HG03457 (cell line): ENCODE data around the gene CAPSL.
"Not testable (repeated sequence)": the region's sequence is repeated elsewhere in the genome, so short reads cannot be mapped to it uniquely, and the experiment has no call there.

Experiments
- ATAC-seq: cut with Tn5 transposase; IDR thresholded peaks from one replicate; pipeline ENCODE4 v1.9.1; 2021; ENCODE audit warnings: moderate number of reproducible peaks; ENCODE audit not compliant: unreplicated experiment

CAPSL gene

DNA sequence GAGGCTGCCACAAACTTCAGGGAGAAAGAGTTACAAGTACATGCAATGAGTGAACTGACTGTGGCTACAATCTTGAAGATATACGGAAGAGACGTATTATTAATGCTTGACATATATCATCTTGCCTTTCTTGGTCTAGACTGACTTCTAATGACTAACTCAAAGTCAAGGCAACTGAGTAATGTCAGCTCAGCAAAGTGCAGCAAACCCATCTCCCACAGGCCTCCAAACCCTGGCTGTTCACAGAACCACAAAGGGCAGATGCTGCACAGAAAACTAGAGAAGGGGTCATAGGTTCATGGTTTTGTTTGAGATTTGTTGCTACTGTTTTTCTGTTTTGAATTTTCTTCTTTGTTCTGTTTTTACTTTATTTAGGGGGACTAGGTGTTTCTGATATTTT, 60.8 kb downstream of the CAPSL start:
- no peak for ATAC-seq

DNA sequence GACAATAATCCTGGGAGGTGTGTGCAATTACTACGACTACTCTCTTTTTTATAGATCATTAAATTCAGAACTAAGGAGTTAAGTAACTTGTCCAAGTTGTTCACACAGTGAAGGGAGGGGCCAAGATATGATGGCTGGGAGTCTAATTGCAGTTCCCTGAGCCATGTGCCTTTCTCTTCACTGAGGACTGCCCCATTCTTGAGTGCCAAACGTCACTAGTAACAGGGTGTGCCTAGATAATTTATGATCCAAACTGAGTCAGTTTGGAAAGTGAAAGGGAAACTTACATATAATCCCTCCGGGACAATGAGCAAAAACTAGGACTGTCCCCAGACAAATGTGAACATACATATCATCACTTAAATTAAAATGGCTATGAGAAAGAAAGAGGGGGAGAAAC, 61.5 kb downstream of the CAPSL start:
- ATAC-seq: no peak

DNA sequence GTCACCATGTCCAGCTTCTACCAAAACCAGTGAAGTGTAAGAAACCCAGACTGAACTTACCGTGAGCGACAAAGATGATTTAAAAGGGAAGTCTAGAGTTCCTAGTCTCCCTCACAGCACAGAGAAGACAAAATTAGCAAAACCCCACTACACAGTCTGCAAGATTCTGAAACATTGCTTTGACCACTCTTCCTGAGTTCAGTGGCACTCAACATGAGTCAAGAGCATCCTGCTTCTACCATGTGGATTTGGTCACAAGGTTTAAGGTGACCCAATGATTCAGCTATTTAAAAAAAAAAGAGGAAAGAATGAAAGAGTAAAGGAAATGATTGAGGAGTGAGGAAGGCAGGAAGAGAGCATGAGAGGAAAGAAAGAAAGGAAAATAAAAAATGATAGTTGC, 62.0 kb downstream of the CAPSL start:
- no peak for ATAC-seq

DNA sequence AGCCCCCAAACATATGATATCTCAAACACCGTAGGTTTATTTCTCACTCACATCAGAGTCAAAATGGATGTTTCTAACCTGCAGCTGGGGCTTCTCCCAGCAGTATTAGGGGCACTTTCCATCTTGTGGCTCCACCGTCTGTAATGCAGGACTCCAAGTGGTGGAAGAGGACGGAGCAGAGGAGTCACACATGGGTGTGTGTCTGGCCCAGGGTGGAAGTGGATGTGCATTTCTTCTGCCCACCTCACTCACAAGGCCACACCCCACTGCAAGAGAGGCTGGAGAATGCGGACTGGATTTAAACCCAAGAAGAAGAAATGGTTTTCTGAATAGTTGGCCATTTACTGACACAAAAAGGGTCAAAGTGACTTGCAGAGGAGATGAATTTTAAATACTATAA, 67.8 kb downstream of the CAPSL start:
- no peak for ATAC-seq

DNA sequence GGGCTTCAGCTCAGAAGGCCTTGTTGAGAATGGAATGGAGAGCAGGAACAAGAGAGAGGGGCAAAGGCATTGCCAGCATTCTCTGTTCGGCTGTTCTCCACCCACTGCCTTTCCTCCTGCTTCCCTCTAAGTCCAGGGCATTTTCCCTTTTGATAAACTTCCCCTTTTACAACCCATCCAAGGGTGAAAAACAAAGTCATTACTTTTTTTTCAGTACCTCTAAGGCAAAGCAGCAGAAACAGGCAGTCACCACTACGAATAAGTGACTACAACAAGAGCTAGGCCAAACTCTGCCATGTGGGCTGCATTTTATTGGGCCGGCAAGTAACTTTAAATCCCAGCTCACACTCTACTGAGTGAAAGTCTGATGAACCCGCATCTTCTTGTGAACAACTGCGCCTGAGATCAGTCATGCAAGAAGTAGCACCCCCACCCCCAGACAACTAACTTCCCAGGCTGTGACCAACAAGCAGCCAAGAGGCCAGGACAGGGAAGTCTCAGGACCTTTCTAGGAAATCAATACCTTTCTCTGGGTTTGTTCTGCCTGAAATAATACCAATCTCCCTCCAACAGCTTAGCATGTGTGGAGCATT, 68.6 kb downstream of the CAPSL start:
- ATAC-seq: no peak

DNA sequence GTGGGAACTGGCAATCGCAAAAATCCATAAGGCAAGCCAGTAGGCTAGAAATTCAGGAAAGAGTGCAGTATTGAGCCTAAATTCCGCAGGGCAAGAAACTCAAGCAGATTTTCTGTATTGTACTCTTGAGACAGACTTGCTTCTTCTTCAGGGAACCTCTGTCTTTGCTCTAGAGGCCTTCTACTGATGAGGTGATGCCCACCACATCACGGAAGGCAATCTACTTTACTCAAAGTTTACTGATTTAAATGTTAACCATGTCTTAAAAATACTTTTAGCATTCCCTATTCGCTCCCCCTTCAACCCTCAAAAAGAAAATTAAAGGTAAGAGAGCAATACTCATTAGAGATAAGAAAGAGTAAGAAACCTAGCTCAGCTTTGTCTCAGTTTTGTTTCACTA, 70.4 kb downstream of the CAPSL start:
- no peak for ATAC-seq

DNA sequence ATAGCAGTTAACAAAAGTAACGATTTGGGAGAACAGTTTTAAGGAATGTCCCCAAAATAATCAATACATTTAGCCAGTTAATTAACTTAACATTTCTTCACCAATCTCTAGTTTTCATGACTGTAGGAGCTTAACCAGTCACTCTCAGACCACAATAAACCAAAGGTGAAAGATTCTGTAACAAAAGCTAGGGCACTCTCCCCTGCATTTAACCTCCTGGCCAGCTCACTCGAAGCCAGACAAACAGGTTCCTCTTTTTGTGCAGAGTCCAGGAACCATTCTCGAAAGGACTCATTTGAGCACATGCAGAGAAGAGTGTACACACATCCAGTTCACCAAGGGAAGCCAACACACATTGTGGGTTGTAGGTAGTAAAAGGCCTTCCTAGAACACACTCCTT, 75.3 kb downstream of the CAPSL start:
- no peak for ATAC-seq

DNA sequence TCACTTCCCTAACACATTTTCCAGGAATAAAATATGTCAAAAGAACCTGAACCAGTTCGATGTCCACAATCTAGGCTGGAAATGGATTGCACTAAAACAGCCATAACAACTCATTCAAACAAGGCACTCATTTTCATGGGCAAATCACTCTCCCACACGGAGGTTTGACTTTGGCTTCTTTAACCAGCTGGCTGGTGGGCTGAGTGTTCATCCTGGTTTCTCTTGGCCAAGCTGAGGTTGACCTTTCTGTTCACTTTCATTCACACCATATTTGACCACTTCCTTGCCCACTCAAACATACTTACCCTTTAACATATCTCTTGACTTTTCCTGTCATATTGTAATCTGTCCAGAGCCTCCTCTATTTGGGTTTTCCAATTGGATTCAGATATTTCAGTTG, 76.3 kb downstream of the CAPSL start:
- no peak for ATAC-seq

DNA sequence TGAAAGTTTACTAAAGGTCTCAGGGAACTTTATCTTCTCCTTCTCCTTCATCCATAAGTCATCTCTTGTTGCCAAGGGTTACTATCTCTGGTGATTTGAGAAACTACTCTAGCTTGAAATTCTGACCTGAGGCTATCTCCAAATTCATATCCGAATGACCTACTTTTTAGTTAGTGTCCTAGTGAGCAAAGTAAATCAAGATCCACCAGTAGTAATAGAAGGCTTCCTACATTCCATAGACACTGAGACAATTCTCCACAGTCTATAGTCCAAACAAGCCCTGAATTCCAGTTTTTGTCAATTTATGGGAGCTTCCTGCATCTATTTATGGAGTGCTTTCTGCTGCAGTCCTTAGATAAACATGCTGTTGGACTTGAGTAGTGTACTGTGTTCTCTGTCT, 76.7 kb downstream of the CAPSL start:
- ATAC-seq: no peak

DNA sequence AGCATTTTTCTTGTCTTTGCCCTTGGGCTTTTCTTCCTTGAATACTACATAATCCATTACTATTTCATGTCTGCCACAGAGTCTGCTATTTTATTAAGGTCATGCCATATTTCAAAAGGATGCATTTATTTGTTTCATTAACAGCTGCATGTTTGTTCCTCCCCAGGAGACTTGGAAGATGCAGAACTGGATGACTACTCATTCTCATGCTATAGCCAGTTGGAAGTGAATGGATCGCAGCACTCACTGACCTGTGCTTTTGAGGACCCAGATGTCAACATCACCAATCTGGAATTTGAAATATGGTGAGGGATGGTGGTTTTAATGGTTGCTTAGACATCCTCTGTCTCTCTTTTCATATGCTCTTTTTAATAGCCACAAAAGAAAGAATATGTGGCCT, 77.7 kb downstream of the CAPSL start:
- no peak for ATAC-seq

DNA sequence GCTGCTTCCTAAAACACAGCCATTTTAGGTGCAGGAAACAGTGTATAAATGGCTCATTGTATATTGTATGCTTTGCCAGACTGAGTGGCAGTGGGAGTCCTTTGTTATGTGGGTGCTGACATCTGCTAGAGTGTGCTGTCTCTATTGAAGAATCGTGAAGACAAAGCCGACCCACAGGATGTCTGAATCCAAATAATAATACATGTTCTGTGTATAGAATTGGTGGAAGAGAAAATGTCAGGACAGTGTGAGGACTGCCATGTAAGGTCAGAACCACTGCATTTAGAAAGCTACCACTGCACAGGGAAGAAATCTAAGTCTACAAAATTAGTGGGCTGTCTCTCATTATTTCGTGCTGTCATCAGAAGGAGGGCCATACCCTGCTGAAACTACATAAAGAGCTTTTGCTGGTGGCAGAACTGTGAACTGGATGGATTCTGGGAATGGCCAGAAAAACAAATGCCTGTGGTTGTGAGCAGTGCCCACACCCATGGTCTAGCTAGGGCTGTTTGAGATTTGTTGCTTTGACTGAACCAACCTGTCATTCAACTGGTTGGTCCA, 79.2 kb downstream of the CAPSL start:
- ATAC-seq: no peak

DNA sequence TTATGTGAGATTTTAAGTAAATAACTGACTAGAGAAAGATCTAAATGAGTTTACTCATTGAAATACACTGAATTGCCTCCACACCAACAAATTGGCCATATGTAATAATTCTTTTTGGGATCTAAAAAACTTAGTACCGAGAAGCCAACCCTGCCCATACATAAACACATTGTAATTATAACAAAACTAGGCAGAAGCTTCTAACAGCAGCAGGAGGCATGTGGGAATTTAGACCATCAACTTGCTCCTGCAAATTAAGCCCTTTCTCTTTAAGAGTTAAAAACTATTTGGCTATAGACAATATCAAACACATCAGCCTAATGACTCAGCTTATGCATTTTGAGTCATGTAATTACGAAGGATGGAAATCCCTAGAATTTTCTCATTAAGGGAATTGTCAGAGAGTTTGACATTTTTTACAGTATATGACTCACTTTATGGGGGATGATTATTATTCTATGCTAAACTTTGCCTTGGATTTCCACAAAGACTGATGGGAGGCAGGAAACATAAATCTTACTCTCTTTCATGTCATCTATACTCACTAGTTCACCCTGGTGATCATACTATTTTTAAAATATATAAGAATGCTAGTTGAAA, 80.7 kb downstream of the CAPSL start:
- ATAC-seq: no peak

DNA sequence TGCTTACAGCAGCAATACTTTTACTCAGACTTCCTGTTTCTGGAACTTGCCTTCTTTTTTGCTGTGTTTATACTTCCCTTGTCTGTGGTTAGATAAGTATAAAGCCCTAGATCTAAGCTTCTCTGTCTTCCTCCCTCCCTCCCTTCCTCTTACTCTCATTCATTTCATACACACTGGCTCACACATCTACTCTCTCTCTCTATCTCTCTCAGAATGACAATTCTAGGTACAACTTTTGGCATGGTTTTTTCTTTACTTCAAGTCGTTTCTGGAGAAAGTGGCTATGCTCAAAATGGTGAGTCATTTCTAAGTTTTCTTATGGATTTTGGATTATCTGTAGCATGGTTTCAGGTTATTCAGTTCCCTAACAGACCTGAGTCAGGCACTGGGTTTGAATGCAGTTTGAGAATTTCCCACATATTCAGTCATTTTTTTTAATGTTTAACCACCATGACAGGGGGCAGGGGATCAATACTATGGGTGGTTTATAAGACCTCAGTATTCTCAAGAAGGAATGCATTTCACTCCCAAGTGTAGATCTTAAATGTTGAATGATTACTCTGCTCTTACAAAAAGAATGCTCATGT, 81.6 kb downstream of the CAPSL start, which contains the start of gene IL7R:
IL7R (plus strand) TSS at position 127 of the 587 bp plus-strand sequence; CDS start at position 214, 87 bp downstream.
- no peak for ATAC-seq

DNA sequence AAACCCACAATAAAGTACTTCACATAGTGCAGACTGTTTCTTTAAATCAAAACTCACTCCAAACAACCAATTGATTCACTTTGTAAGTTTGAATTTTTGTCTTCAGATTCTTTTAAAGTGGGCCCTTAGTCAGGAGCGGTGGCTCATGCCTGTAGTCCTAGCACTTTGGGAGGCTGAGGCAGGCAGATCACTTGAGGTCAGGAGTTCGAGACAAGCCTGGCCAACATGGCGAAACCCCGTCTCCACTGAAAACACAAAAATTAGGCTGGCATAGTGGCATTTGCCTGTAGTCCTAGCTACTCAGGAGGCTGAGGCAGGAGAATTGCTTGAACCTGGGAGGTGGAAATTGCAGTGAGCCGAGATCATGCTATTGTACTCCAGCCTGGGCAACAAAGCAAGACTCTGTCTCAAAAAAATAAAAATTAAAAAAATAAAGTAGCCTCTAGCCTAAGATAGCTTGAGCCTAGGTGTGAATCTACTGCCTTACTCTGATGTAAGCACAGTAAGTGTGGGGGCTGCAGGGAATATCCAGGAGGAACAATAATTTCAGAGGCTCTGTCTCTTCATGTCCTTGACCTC, 82.1 kb downstream of the CAPSL start:
- not testable (repeated sequence) for ATAC-seq

DNA sequence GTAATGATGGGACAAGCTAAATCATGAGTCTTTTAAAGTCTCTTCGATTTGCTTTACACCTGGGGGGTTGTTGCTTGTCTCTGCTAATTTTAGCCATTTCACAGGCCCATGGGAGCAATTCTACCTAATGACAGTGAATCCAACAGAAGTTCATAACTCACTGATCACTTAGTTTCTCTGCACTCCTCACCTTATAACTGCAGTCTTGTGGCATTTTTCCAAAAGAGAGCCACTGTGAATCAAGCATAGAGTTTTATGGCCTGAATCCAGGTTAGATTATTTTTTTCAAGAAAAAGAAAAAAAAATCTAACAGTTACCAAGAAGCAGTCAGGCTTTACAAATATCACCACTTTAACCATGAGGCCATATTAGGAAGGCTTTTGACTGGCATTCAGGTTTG, 83.2 kb downstream of the CAPSL start:
- no peak for ATAC-seq
